HG03521 (cell line): ENCODE measurements around the gene PEAK1.
"Not testable (repeated sequence)": the region's sequence is repeated elsewhere in the genome, so short reads cannot be mapped to it uniquely, and the experiment has no call there.

Experiments
- ATAC-seq: cut with Tn5 transposase; IDR thresholded peaks from one replicate; pipeline ENCODE4 v1.9.1; 2021; ENCODE audit warnings: mild to moderate bottlenecking, moderate library complexity; ENCODE audit not compliant: unreplicated experiment

PEAK1 gene

GRCh38 chr15:77183066-77183465, 236.8 kb downstream of the PEAK1 start:
- no peak for ATAC-seq

GRCh38 chr15:77181305-77182074, 238.4 kb downstream of the PEAK1 start:
- ATAC-seq = no peak

DNA sequence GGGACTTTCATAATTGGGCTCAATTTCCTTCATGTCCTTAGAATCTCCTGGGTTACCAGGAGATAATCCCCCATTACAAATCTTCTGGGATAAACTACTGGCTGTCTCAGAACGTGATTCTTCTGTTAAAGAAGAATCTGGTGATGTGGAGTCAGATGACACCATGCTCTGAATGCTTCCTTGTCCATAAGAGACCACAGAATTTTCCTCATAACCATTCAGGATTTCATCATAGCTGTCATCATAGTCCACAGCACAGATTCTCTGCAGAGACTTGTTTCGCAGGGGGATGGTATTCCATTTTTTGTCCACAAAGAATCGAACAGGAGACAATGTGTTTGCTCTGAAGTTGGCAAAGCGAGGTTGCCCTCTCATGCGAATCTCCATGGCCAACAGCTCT, 239.1 kb downstream of the PEAK1 start:
- ATAC-seq = no peak

GRCh38 chr15:77180270-77180669, 239.6 kb downstream of the PEAK1 start:
- no peak for ATAC-seq

DNA sequence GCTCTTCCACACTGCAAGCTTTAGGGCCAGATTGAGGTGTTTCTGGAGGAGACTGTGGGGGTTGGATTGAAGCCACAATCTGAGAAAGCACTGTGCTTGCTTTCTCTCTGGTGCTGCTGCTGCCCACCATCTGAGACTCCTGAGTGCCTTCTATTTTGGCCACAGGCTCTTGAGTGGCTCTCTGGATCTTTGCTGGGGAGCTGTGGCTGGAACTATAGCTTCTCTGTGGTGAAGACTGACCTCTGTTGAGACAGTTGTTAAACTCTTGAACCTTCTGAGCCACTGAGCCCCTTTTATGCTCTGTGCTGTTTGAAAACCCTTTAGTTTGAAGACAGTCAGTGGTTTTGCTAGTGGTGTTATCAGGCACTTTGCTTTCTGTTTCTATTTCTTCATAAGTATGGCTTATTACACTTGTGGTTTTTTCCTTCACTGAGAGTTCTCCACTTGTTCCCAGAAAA, 240.3 kb downstream of the PEAK1 start:
- ATAC-seq = peak; percentile 62

GRCh38 chr15:77178411-77178810, 241.5 kb downstream of the PEAK1 start:
- no peak for ATAC-seq

GRCh38 chr15:77176148-77176547, 243.8 kb downstream of the PEAK1 start:
- ATAC-seq = not testable (repeated sequence)

DNA sequence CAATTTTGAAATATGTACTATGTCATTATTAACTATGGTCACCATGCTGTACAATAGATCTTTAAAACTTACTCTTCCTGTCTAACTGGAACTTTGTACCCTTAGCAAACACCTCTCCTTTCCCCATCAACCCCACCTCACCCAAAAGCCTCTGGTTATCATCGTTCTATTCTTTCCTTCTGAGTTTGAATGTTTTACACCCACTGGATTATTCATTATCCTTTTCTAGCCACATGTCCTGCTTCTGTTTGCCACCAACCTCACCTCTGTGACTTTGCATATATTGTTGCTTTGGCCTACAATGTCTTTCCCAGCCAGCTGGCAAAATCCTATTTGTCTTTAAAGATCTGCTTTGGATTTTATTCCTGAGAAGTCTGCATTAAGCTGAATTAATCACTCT, 246.4 kb downstream of the PEAK1 start:
- no peak for ATAC-seq

GRCh38 chr15:77171221-77171967, 248.5 kb downstream of the PEAK1 start:
- no peak for ATAC-seq

DNA sequence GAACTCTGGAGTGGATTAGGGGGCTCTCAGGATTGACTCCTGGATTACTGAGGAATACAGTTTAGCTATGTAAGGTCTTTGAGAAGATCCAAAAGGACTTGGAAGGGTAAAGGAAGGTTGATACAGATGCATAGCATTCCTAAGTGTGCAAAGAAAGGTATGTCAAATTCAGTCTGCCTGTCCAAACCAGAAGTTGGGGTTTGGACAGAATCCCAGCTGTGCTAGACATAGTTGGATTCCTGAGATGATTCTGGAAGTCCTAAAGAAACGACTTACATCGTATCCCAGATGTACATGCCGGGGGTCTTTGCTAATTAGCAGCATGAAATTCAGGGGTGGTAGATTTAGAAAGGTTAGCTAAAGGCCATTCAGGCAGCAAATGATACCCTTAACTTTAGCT, 251.3 kb downstream of the PEAK1 start:
- no peak for ATAC-seq

GRCh38 chr15:77168141-77168540, 251.8 kb downstream of the PEAK1 start:
- no peak for ATAC-seq

DNA sequence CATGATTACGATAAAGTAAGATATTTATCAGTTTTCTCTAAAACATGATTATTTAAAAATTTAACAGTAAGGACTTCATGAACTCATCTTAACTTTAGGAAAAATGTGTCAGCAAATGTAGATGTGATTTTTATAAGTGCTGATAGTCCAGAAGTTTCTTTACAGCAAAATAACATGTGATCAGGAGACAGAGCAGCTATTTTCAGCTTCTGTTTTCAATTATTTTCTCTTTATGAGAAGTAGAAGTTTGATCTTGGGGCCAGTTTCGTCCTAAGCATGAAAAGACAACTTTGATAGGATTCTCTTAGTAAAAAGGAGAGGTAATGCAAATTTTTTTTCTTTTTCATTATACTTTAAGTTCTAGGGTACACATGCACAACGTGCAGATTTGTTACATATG, 252.5 kb downstream of the PEAK1 start:
- ATAC-seq = no peak

- ATAC-seq = no peak
Measured at GRCh38 chr15:77163781-77164384, 256.0 kb downstream of the PEAK1 start.

- no peak for ATAC-seq
Measured at GRCh38 chr15:77162872-77163633, 256.9 kb downstream of the PEAK1 start.

GRCh38 chr15:77160562-77161478, 259.1 kb downstream of the PEAK1 start:
- no peak for ATAC-seq

DNA sequence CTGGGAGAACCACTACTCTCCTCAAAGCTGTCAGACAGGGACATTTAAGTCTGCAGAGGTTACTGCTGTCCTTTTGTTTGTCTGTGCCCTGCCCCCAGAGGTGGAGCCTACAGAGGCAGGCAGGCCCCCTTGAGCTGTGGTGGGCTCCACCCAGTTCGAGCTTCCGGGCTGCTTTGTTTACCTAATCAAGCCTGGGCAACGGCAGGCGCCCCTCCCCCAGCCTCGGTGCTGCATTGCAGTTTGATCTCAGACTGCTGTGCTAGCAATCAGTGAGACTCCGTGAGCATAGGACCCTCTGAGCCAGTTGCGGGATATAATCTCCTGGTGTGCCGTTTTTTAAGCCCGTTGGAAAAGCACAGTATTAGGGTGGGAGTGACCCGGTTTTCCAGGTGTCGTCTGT, 263.9 kb downstream of the PEAK1 start:
- not testable (repeated sequence) for ATAC-seq

DNA sequence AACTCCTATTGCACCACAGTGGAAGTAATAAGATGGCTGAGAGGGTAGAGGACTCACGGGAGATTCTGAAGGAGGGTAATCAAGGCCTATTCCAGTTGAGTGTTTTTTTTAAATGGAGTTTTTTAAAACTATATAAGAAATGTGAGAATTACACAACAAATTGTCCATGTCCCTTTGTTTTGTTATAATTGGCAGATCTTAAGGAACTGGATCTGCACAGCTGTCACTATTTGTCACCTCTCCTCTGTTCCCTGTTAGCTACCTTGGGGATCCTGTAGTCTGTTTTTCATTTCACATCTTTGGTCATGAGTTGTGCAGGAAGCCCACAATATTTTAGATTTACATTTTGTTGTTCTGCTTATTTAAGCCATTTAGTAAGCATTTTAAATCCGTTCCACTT, 271.7 kb downstream of the PEAK1 start:
- ATAC-seq = no peak

DNA sequence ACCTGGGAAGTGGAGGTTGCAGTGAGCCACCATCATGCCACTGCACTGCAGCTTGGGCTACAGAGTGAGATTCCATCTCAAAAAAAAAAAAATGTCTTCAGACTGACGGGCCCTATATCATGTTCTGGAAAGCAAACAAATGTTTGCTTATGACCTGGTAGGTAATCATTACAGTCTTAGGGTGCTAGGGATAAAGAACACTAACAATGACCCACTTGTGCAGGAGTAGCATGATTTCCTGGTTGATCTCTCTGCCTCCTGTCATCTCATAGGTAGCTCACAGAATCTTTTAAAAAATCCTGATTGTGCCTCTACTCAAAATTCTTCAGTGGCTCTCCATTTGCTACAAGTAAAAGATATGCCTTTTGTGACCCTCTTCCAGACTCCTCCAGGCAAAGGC, 274.5 kb downstream of the PEAK1 start:
- no peak for ATAC-seq

DNA sequence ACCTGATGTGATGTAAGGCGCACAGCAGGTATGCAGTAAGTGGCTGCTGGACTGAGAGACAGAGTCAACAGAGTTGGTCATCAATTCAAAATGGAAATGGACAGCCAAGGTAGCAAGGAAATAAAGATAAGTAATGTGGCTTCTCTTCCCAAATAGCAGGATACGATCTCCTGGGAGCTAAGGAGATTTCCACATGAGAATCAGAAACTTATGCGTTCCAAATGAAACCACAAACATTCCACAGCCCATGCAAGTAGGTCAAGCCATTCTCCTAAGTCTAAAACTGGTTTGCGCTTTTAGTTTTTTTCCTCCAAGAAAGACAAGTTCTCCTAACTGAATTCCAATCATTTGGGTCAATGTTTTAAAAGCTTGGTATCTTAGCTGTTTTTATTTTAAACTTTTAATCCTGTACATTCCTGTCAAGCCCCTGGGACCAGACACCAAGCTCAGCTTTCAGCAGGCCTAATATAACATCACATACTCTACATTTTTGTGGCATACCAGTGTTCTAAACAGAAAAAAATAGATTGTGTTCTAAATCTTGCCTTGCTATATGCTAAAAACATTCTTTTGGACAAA, 275.3 kb downstream of the PEAK1 start:
- ATAC-seq = no peak

DNA sequence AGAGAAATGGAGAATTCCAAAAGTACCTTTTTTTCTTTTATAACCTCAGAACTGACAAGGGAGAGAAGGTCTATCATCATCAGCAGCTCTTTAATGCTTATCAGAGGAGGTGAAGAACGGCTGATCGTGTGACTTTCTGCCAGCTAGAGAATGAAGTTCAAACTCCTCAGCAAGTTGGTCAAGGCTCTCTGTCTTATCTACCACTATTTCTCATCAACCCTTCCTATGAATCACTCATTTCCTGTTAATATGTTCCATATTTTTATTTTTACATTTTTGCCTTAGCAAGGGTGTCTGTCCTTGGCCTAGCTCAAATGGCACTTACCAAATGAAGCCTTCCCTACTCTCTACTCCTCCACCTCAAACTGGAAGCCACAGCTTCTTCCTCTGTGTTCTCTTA, 275.9 kb downstream of the PEAK1 start:
- no peak for ATAC-seq
